Endothelial cell of umbilical vein (primary cell): ENCODE data around the gene TSHZ1. TPM values are rescaled to one million over a fixed set of nuclear protein-coding genes. Genes with fewer than 3 reads are reported as not detected.

Experiments
- BruUV-seq: library from RNA; stranded (reverse); fragments of 400-500 nt; replicated peaks from 2 replicates; lab custom pipeline; 2021; lab: Mats Ljungman, UMichigan
- CTCF ChIA-PET: fragments of 300-600, 350-600 bp; sonication (Branson Sonifier 250); formaldehyde crosslinking; loops from one replicate; lab custom pipeline; 2021; ENCODE audit warnings: antibody characterized with exemption, inconsistent platforms; lab: Charles Lee
- POLR2A ChIA-PET: fragments of 300-600, 350-600 bp; sonication (Branson Sonifier 250); formaldehyde crosslinking; loops from one replicate; lab custom pipeline; 2021; ENCODE audit warnings: antibody characterized with exemption, inconsistent platforms; lab: Charles Lee
- DNase-seq: peaks from one replicate; pipeline ENCODE4 v3.0.0-alpha.2; 2011; ENCODE audit warnings: low read depth, low spot score
- FAIRE-seq: peaks from 2 replicates; lab custom pipeline; 2011; peaks lifted over from hg19 to GRCh38; lab: Jason Lieb, UNC
- H2AFZ ChIP-seq: 2 replicates; pipeline ENCODE4 v1.6.0; 2012; ENCODE audit warnings: low read depth, low read length, control low read depth, inconsistent platforms
- H3K27ac ChIP-seq: 2 replicates; pipeline ENCODE4 v1.5.1; 2011; ENCODE audit warnings: low read depth, mild to moderate bottlenecking, control low read depth, low read length, moderate library complexity; ENCODE audit not compliant: insufficient read depth
- H3K27me3 ChIP-seq, 2 experiments: 2 replicates each; pipeline versions ENCODE4 v1.6.0 to v1.6.1; 2011; ENCODE audit warnings: low read length in 2 of 2, mixed read lengths in 1 of 2; ENCODE audit not compliant: control insufficient read depth in 2 of 2, insufficient read depth in 2 of 2
- H3K36me3 ChIP-seq, 2 experiments: 2 replicates in 1 of 2; 3 replicates in 1 of 2; pipeline ENCODE4 v1.5.1; 2011; ENCODE audit warnings: low read length in 2 of 2, mild to moderate bottlenecking in 1 of 2, moderate library complexity in 1 of 2; ENCODE audit not compliant: control insufficient read depth in 2 of 2, insufficient read depth in 2 of 2; ENCODE audit errors: extremely low read depth in 1 of 2
- H3K4me1 ChIP-seq: 3 replicates; pipeline ENCODE4 v1.5.1; 2011; ENCODE audit warnings: mild to moderate bottlenecking, low read length; ENCODE audit not compliant: control insufficient read depth, insufficient read depth; ENCODE audit errors: extremely low read depth
- H3K4me2 ChIP-seq: 2 replicates; pipeline ENCODE4 v1.6.1; 2011; ENCODE audit warnings: low read length, control low read depth, mixed read lengths; ENCODE audit not compliant: insufficient read depth
- H3K4me3 ChIP-seq, 3 experiments: fragments of 200-600 bp in 1 of 3; sonication (generic), shearing (Covaris generic) in 1 of 3; replicated peaks in 1 of 3; 2 replicates each; pipeline ENCODE4 v1.5.1; 2011 to 2016; ENCODE audit warnings: control low read depth in 3 of 3, low read length in 3 of 3, mild to moderate bottlenecking in 2 of 3, inconsistent platforms in 1 of 3, low read depth in 1 of 3, moderate library complexity in 1 of 3; ENCODE audit not compliant: insufficient read depth in 1 of 3
- H3K79me2 ChIP-seq: 2 replicates; pipeline ENCODE4 v1.6.0; 2012; ENCODE audit warnings: low read length, inconsistent platforms; ENCODE audit not compliant: control insufficient read depth, insufficient read depth
- H3K9ac ChIP-seq: replicated peaks from 2 replicates; pipeline ENCODE3; 2011; ENCODE audit warnings: low read length, control low read depth; ENCODE audit not compliant: insufficient read depth; ENCODE audit errors: extremely low read depth
- H3K9me1 ChIP-seq: replicated peaks from 3 replicates; pipeline ENCODE4 v1.6.0; 2011; ENCODE audit warnings: mild to moderate bottlenecking, low read length; ENCODE audit not compliant: control insufficient read depth, insufficient read depth; ENCODE audit errors: extremely low read depth
- H3K9me3 ChIP-seq: replicated peaks from 2 replicates; pipeline ENCODE4 v1.5.1; 2012; ENCODE audit warnings: low read length, inconsistent platforms; ENCODE audit not compliant: control insufficient read depth, insufficient read depth
- H4K20me1 ChIP-seq: replicated peaks from 2 replicates; pipeline ENCODE3; 2011; ENCODE audit warnings: mild to moderate bottlenecking, low read length; ENCODE audit not compliant: control insufficient read depth, insufficient read depth; ENCODE audit errors: extremely low read depth
- CTCF ChIP-seq, 2 donors: IDR thresholded peaks; 1 replicate in 1 of 2; 2 replicates in 1 of 2; pipeline ENCODE4 v1.5.1; 2011; ENCODE audit warnings: low read length in 2 of 2, mild to moderate bottlenecking in 2 of 2, moderate library complexity in 2 of 2, control low read depth in 1 of 2, inconsistent platforms in 1 of 2, low read depth in 1 of 2; ENCODE audit not compliant: insufficient read depth in 1 of 2; ENCODE audit errors: extremely low read depth in 1 of 2
- EZH2 ChIP-seq: IDR thresholded peaks from 2 replicates; pipeline ENCODE4 v1.6.1; 2012; ENCODE audit warnings: borderline replicate concordance, low read depth, mild to moderate bottlenecking, moderate library complexity, low read length, inconsistent platforms; ENCODE audit not compliant: severe bottlenecking
- FOS ChIP-seq: IDR thresholded peaks from 2 replicates; pipeline ENCODE4 v1.6.1; 2011; ENCODE audit warnings: mild to moderate bottlenecking, low read length, moderate library complexity, borderline replicate concordance; ENCODE audit not compliant: insufficient read depth
- GATA2 ChIP-seq: IDR thresholded peaks from 2 replicates; pipeline ENCODE4 v1.7.0; 2011; ENCODE audit warnings: low read depth, mild to moderate bottlenecking, moderate library complexity, mixed read lengths, low read length; ENCODE audit not compliant: insufficient read length, insufficient read depth
- JUN ChIP-seq: IDR thresholded peaks from 2 replicates; pipeline ENCODE4 v1.6.1; 2011; ENCODE audit warnings: borderline replicate concordance, low read depth; ENCODE audit not compliant: insufficient read length, insufficient read depth
- MAX ChIP-seq: IDR thresholded peaks from 2 replicates; pipeline ENCODE4 v1.6.1; 2011; ENCODE audit not compliant: insufficient read depth, insufficient read length
- MYC ChIP-seq: IDR thresholded peaks from one replicate; pipeline ENCODE4 v1.6.1; 2011; ENCODE audit warnings: mild to moderate bottlenecking, low read depth, low read length
- POLR2A ChIP-seq: IDR thresholded peaks from 2 replicates; pipeline ENCODE4 v1.6.1; 2012; ENCODE audit warnings: low read depth, mild to moderate bottlenecking, control low read depth, low read length
- POLR2AphosphoS5 ChIP-seq: IDR thresholded peaks from 2 replicates; pipeline ENCODE4 v1.6.1; 2012; ENCODE audit warnings: low read depth, mild to moderate bottlenecking, control low read depth, low read length, moderate library complexity; ENCODE audit not compliant: insufficient read depth
- dilution Hi-C: fragments of 300-500 bp; cut with MboI; formaldehyde crosslinking; loops from one replicate; pipeline ENCODE4 v1.15.0; 2019; ENCODE audit warnings: low sequenced_read_pairs; ENCODE audit not compliant: extremely low pct_ligation_motif_present
- intact Hi-C: fragments of 100-400 bp; cut with micrococcal nuclease; formaldehyde crosslinking; loops from one replicate; pipeline ENCODE4 v1.10.0; 2022
- polyA plus RNA-seq, 4 experiments: library from polyadenylated mRNA; depleted of rRNA in 3 of 4; stranded (reverse) in 3 of 4; unstranded in 1 of 4; fragments of >200 nt; gene quantifications; 2 replicates each; pipeline versions ENCODE4 v1.2.1 to v1.2.3, GENCODE V29; 2011 to 2012; ENCODE audit warnings: missing spikeins in 1 of 4
- total RNA-seq: library from RNA; stranded (reverse); gene quantifications from 2 replicates; pipeline ENCODE4 v1.2.3, GENCODE V29; 2021

The TSHZ1 gene
- total and polyA plus RNA-seq, 2 donors (not counting 3 experiments of a cell fraction or from before 2014, with no cell fraction given) = 4.2 to 10.2 TPM

- H3K27ac ChIP-seq = no peak overlapping the region
- dilution Hi-C loops = no loop called here
- H3K4me1 ChIP-seq = peaks cover 13% of the 10 kb centered on the region
- intact Hi-C loops = no loop called here
- no peak overlapping the region for H3K4me2 ChIP-seq
- CTCF ChIA-PET = no interaction called here
- H3K4me3 ChIP-seq = no peak overlapping the region
- POLR2A ChIA-PET = no interaction called here
- TF ChIP-seq POLR2AphosphoS5 (no peak), POLR2A (no peak), MAX (no peak), MYC (no peak), JUN (no peak), EZH2 (no peak), GATA2 (no peak), FOS (no peak), CTCF (IDR thresholded peaks at IDR 0.05; ENCODE audit: extremely low read depth in 1 of 2, insufficient read depth in 1 of 2, low read depth in 1 of 2, low read length in 2 of 2) (no peak)
- no peak overlapping the region for H3K9ac ChIP-seq
- H3K9me1 ChIP-seq = no peaks in the 10 kb centered on the region
- no peaks in the 10 kb centered on the region for H3K36me3 ChIP-seq
- no peak overlapping the region for H2AFZ ChIP-seq
- no peaks in the 10 kb centered on the region for H4K20me1 ChIP-seq
- BruUV-seq = no TSS peak
- peaks cover 3% of the 10 kb centered on the region for H3K79me2 ChIP-seq
- no peaks in the 10 kb centered on the region for H3K9me3 ChIP-seq
- no peaks in the 10 kb centered on the region for H3K27me3 ChIP-seq
- FAIRE-seq (no peak), DNase-seq (no peak)
Observed at GRCh38 chr18:75256376-75256775, 45.8 kb downstream of the TSHZ1 start.
